Heart left ventricle (tissue), 13 donors: ENCODE data around the gene HS3ST3B1.

Experiments used
- CTCF ChIP-seq, 12 donors: fragments of 200-600 bp; sonication (generic) in 4 of 12; IDR thresholded peaks; one replicate each; pipeline versions ENCODE4 v1.5.0 to v1.8.0; 2018 to 2022; ENCODE audit warnings: antibody characterized with exemption in 12 of 12, mild to moderate bottlenecking in 5 of 12
- POLR2A ChIP-seq, 2 donors: fragments of 450-650 bp; IDR thresholded peaks; one replicate each; pipeline ENCODE4 v1.6.1; 2017; ENCODE audit warnings: antibody characterized with exemption in 2 of 2, mild to moderate bottlenecking in 2 of 2, moderate library complexity in 2 of 2
- donor health status: ischemic (EF 13 %, LVEDD 7.1; RV severe dilation, severe dysfunction).
- donor health status: DM: no; HTN: yes; CAD: no.
- donor health status: DM: no; HTN: no; CAD: no.
- donor health status: ischemic (EF 25% LVEDD 6.9; RV normal size, moderate dysfunction).
- donor health status: ischemic (EF 25% LVEDD 5.7; RV mildly dilated, moderate dysfunction).
- donor health status: ischemic (EF 35%, LVEDD 5.7; RV mildly dilated, moderate dysfunction).
- donor health status: nonischemic (EF 11% LVEDD 7.7; RV severe dilation, severe dysfunction).
- donor health status: DM: yes; HTN: yes; CAD: no.
- donor health status: PGD.
- donor health status: ischemic (EF 29% LVEDD 5.4; RV normal size, mild dysfunction).
- donor health status: nonischemic (EF 23%, LVEDD 6.1; RV moderate dilation, normal function).

- TF ChIP-seq POLR2A (IDR thresholded peaks at IDR 0.05) (no peak), CTCF (IDR thresholded peaks at IDR 0.05) (no peak)
These were observed 60.0 kb downstream of the HS3ST3B1 start for GRCh38 chr17:14360856-14361255.
